ENCODE results near the gene PAK4.
"Not testable (repeated sequence)": the region's sequence is repeated elsewhere in the genome, so short reads cannot be mapped to it uniquely, and the experiment has no call there.

Gene PAK4

GRCh38 chr19:39130337-39131254, 5.0 kb downstream of the PAK4 start:
- DNase-seq = no peak

- no peak for DNase-seq
These were observed 5.7 kb downstream of the PAK4 start for GRCh38 chr19:39131255-39131755.

- no peak for DNase-seq
These were observed 6.9 kb downstream of the PAK4 start for GRCh38 chr19:39132344-39132969.

- DNase-seq = no peak
These were observed 8.1 kb downstream of the PAK4 start for GRCh38 chr19:39133431-39134270.

GRCh38 chr19:39135701-39136100, 10.1 kb downstream of the PAK4 start:
- DNase-seq = no peak

- DNase-seq = no peak
These were observed 10.8 kb downstream of the PAK4 start for GRCh38 chr19:39136225-39136940.

GRCh38 chr19:39137131-39137530, 11.5 kb downstream of the PAK4 start:
- no peak for DNase-seq

- no peak for DNase-seq
These were observed 12.9 kb downstream of the PAK4 start for GRCh38 chr19:39138221-39139211.

GRCh38 chr19:39139305-39139874, 13.8 kb downstream of the PAK4 start:
- DNase-seq = no peak

GRCh38 chr19:39139971-39140453, 14.4 kb downstream of the PAK4 start:
- DNase-seq = no peak

- DNase-seq = no peak
These were observed 15.0 kb downstream of the PAK4 start for GRCh38 chr19:39140594-39140993.

GRCh38 chr19:39141929-39142328, 16.3 kb downstream of the PAK4 start:
- no peak for DNase-seq

- no peak for DNase-seq
These were observed 17.0 kb downstream of the PAK4 start for GRCh38 chr19:39142630-39143029.

- not testable (repeated sequence) for DNase-seq
These were observed 18.2 kb downstream of the PAK4 start for GRCh38 chr19:39143757-39144289.

GRCh38 chr19:39144290-39145071, 18.9 kb downstream of the PAK4 start:
- DNase-seq = no peak

GRCh38 chr19:39145180-39145953, 19.8 kb downstream of the PAK4 start:
- no peak for DNase-seq

- no peak for DNase-seq
These were observed 20.5 kb downstream of the PAK4 start for GRCh38 chr19:39146091-39146490.

- no peak for DNase-seq
These were observed 21.3 kb downstream of the PAK4 start for GRCh38 chr19:39146686-39147450.
